ENCODE results near the gene CNTN1. TPM values are rescaled to one million over a fixed set of nuclear protein-coding genes. Genes with fewer than 3 reads are reported as not detected.

The CNTN1 gene
- total and polyA plus RNA-seq, 3 donors from 2014 or later, result 12.0 to 24.1 (median 21.7) TPM

DNA sequence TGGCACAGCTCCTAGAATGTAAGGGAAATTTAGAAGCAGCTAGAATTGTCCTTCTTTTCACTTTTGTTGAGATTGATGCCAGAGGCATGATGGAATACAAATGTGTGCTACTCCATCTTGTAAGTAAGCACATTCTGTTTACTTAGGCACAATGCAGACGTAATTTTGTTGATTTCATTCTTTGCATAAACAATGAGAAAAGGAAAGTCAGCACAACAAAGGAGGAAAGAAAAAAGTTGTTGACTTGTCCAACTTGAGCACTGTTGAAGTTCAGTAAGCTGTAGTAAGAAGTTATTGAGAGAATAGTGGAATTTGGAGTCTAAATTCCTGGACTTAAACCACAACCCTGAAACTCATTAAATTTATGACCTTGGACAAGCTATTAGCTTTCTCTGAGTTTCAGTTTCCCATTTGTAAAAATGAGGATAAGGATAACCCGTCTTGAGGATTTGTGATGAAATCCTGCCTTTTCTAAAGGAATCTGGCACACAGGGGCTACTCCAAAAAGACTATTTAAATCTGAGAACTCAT lies 19.4 kb upstream of the CNTN1 start:
- H3K9me3 ChIP-seq, result no peaks in the 10 kb centered on the region
- 16 to 23% methylated on average over 2 of the region's 2 CpGs for WGBS, 2 donors
- DNase-seq, result no peak
- H3K4me1 ChIP-seq, result peaks cover 8% of the 10 kb centered on the region
- no peak for TF ChIP-seq POLR2A (IDR thresholded peaks at IDR 0.05)
- TF ChIP-seq, protein P1, sequence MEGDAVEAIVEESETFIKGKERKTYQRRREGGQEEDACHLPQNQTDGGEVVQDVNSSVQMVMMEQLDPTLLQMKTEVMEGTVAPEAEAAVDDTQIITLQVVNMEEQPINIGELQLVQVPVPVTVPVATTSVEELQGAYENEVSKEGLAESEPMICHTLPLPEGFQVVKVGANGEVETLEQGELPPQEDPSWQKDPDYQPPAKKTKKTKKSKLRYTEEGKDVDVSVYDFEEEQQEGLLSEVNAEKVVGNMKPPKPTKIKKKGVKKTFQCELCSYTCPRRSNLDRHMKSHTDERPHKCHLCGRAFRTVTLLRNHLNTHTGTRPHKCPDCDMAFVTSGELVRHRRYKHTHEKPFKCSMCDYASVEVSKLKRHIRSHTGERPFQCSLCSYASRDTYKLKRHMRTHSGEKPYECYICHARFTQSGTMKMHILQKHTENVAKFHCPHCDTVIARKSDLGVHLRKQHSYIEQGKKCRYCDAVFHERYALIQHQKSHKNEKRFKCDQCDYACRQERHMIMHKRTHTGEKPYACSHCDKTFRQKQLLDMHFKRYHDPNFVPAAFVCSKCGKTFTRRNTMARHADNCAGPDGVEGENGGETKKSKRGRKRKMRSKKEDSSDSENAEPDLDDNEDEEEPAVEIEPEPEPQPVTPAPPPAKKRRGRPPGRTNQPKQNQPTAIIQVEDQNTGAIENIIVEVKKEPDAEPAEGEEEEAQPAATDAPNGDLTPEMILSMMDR (IDR thresholded peaks at IDR 0.05), result no peak
- no peaks in the 10 kb centered on the region for H3K27me3 ChIP-seq
- intact Hi-C loops (cut with DNase I; ENCODE audit: low total_unique reads), result no loop called here
- no peaks in the 10 kb centered on the region for H3K36me3 ChIP-seq (ENCODE audit: low read depth, missing control alignments)
- H3K27ac ChIP-seq, result no peak overlapping the region
- H3K4me3 ChIP-seq, result no peak overlapping the region

DNA sequence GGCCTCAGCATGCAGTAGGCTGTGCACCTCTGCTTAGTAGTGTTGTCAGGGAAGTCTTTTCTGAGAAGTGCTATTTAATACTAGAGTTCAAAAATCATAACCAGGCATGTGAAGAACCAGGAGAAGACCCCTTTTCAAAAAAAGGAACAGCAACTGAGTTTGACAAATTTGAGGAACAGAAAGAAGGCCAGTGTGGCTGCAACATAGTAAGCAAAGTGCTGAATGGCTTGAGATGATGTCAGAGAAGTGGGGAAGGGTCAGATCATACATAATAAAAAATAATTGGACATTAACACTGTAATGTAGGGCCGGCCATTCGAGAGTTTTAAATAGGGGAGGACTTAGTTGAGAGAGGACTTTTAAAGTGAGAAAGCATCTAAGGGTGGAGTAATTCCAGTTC lies 11.1 kb upstream of the CNTN1 start:
- Histone ChIP-seq H3K4me3 (no peak overlapping the region), H3K27ac (no peak overlapping the region), H3K4me1 (no peaks in the 10 kb centered on the region), H3K36me3 (ENCODE audit: low read depth, missing control alignments) (no peaks in the 10 kb centered on the region), H3K9me3 (no peaks in the 10 kb centered on the region), H3K27me3 (no peaks in the 10 kb centered on the region)
- WGBS, 2 donors, result 72 to 91% methylated on average over 2 of the region's 2 CpGs
- no peak for DNase-seq
- no peak for TF ChIP-seq POLR2A (IDR thresholded peaks at IDR 0.05)
- TF ChIP-seq, protein P1 (IDR thresholded peaks at IDR 0.05), result no peak
- intact Hi-C loops (cut with DNase I; ENCODE audit: low total_unique reads), result no loop called here

DNA sequence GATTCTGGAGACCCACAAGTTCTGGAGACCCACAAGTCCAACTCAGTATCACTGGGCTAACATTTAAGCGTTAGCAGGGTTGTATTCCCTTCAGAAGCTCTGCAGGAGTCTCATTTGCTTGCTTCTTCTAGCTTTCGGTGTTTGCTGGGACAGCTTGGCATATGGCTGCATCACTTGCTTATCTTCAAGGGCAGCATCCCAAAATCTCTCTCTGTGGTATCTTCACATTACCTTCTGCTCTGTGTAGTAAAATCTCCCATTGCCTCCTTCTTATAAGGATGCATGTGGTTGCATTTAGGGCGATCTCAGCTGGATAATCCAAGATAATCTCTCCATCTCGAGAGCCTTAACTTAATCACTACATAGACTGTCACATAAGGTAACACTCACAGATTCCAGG lies 7.3 kb upstream of the CNTN1 start:
- no peak overlapping the region for H3K4me3 ChIP-seq
- intact Hi-C loops (cut with DNase I; ENCODE audit: low total_unique reads), result no loop called here
- no peaks in the 10 kb centered on the region for H3K4me1 ChIP-seq
- H3K27ac ChIP-seq, result no peak overlapping the region
- H3K9me3 ChIP-seq, result no peaks in the 10 kb centered on the region
- no peaks in the 10 kb centered on the region for H3K27me3 ChIP-seq
- TF ChIP-seq, protein P1 (IDR thresholded peaks at IDR 0.05), result no peak
- no peak for TF ChIP-seq POLR2A (IDR thresholded peaks at IDR 0.05)
- DNase-seq, result no peak
- 80 to 87% methylated on average over 4 of the region's 4 CpGs for WGBS, 2 donors
- H3K36me3 ChIP-seq (ENCODE audit: low read depth, missing control alignments), result no peaks in the 10 kb centered on the region

DNA sequence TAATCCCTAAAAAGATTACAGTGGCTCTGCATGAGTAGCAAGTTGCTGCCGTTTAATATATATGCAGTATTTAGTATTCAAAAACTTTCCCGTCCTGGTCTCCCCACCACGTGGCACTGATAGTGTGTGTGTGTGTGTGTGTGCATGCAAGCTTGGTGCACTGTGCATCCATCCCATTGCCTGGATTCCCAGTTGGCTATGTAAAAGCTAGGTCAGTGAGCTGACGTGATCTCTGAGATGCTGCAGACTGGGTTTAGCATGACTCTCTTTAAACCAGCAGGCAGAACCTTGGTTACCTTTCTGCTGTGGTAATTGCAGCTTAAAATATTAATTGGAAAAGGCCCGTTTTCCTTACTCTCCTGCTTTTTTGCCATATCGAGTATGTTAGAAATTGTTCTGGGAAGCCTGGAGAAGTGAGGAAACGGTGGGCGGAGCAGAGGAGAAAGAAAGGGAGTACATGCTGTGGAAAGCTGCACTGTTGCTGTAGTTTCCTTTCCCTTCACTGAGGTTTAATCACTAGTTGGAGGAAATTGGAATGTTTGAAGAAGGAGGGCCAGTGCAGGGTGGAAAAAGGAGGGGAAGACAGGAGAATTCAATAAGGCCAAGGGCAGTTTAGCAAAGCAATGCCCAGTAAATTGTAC lies 4.0 kb upstream of the CNTN1 start:
- Histone ChIP-seq H3K4me1 (no peaks in the 10 kb centered on the region), H3K27ac (no peak overlapping the region), H3K27me3 (no peaks in the 10 kb centered on the region), H3K9me3 (no peaks in the 10 kb centered on the region), H3K36me3 (ENCODE audit: low read depth, missing control alignments) (no peaks in the 10 kb centered on the region), H3K4me3 (no peak overlapping the region)
- WGBS, 2 donors, result 38 to 59% methylated on average over 8 of the region's 8 CpGs
- intact Hi-C loops (cut with DNase I; ENCODE audit: low total_unique reads), result no loop called here
- TF ChIP-seq, protein P1 (IDR thresholded peaks at IDR 0.05), result no peak
- TF ChIP-seq POLR2A (IDR thresholded peaks at IDR 0.05), result no peak
- peak; percentile 26 for DNase-seq

DNA sequence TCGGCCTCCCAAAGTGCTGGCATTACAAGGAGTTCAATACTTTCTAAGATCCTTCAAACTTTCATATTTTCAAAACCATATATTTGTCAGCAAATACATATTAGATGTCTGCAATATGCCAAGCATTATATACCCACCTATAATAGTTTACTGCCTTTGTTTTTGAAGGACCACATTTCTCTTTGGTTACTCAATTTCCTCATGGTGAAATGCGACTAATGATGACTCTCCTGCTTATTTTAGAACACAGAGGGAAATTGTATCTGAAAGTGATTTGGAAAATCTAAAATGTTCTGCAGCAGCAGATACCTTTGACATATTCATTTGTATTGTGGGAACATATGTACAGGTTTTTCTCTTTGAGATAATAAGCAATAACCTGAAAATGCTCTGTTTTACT lies 2.7 kb upstream of the CNTN1 start:
- no peak for DNase-seq
- no peaks in the 10 kb centered on the region for H3K27me3 ChIP-seq
- no peaks in the 10 kb centered on the region for H3K4me1 ChIP-seq
- H3K9me3 ChIP-seq, result no peaks in the 10 kb centered on the region
- 83 to 94% methylated on average over 2 of the region's 2 CpGs for WGBS, 2 donors
- H3K36me3 ChIP-seq (ENCODE audit: low read depth, missing control alignments), result no peaks in the 10 kb centered on the region
- intact Hi-C loops (cut with DNase I; ENCODE audit: low total_unique reads), result no loop called here
- H3K27ac ChIP-seq, result no peak overlapping the region
- H3K4me3 ChIP-seq, result no peak overlapping the region
- no peak for TF ChIP-seq POLR2A (IDR thresholded peaks at IDR 0.05)
- TF ChIP-seq, protein P1 (IDR thresholded peaks at IDR 0.05), result no peak

All from testis (tissue), 3 donors.